ENCODE data around the gene LRP5. TPM values are rescaled to one million over a fixed set of nuclear protein-coding genes. Genes with fewer than 3 reads are reported as not detected.

Gene LRP5
- total and polyA plus RNA-seq, 10 donors, result 3.9 to 21.8 (median 14.1) TPM

DNA sequence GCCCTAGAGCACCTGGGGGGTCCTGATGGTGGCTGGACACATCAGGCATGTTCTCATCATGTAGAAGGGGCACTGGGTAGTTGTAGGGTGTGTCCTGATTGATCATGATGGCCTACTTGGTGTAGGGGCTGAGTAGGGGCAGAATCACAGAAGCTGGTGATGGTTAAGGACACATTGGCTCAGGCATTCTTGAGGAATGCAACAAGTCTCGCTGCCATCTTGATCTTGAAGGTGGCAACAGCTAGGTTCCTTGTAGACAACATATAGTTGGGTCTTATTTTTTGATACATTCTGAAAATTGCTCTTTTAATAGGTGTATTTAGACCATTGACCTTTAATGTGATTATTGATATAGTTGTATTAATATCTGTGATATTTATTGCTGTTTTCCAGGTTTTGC lies 176.2 kb downstream of the LRP5 start:
- Histone ChIP-seq H3K27me3 (replicated peaks in 1 of 7) (no peaks in the 10 kb centered on the region), H3K36me3 (peaks cover 0 to 6% (median 0%) of the 10 kb centered on the region in 6 donors), H3K4me3 (no peak overlapping the region), H3K9me3 (peaks cover 0 to 5% (median 0%) of the 10 kb centered on the region in 8 donors), H3K4me1 (peaks cover 11 to 95% (median 59%) of the 10 kb centered on the region in 6 donors), H3K27ac (no peak overlapping the region)
- intact Hi-C loops (cut with DNase I; ENCODE audit: low total_unique reads), result no loop called here
- DNase-seq, result no peak
- TF ChIP-seq, protein P1, sequence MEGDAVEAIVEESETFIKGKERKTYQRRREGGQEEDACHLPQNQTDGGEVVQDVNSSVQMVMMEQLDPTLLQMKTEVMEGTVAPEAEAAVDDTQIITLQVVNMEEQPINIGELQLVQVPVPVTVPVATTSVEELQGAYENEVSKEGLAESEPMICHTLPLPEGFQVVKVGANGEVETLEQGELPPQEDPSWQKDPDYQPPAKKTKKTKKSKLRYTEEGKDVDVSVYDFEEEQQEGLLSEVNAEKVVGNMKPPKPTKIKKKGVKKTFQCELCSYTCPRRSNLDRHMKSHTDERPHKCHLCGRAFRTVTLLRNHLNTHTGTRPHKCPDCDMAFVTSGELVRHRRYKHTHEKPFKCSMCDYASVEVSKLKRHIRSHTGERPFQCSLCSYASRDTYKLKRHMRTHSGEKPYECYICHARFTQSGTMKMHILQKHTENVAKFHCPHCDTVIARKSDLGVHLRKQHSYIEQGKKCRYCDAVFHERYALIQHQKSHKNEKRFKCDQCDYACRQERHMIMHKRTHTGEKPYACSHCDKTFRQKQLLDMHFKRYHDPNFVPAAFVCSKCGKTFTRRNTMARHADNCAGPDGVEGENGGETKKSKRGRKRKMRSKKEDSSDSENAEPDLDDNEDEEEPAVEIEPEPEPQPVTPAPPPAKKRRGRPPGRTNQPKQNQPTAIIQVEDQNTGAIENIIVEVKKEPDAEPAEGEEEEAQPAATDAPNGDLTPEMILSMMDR (IDR thresholded peaks at IDR 0.05 in 8 of 11, conservative IDR thresholded peaks at IDR 0.05 in 3 of 11), result no peak
- TF ChIP-seq POLR2AphosphoS5 (IDR thresholded peaks at IDR 0.05) (no peak), POLR2A (IDR thresholded peaks at IDR 0.05) (no peak)
- WGBS, 5 donors, result 86 to 100% (median 97%) methylated on average over 1 of the region's 1 CpG

DNA sequence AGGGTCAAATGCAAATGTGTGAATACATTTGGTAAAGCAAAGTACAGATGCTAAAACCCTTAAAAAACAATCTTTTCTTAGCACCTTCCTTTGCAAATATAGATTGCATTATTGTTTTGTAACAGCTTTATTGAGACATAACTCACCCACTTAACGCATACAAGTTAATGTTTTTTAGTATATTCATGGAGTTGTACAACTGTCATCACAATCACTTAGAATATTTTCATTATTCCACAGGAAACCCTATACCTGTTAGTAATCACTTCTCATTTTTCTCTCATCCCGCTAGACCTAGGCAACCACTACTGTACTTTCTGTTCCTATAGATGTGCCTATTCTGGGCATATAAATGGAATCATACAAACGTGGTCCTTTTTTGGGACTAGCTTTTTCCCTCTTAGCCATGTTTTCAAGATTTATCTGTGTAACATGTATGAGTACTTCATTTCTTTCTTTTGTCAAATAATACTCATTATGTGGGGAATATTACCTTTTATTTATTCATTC lies 182.9 kb downstream of the LRP5 start:
- Histone ChIP-seq H3K27me3 (replicated peaks in 1 of 7) (no peaks in the 10 kb centered on the region), H3K4me3 (no peak overlapping the region), H3K36me3 (peaks cover 0 to 6% (median 0%) of the 10 kb centered on the region in 6 donors), H3K4me1 (peaks cover 41 to 97% (median 74%) of the 10 kb centered on the region in 6 donors), H3K9me3 (no peaks in the 10 kb centered on the region), H3K27ac (peak overlapping the region in 1 of 8 donors; percentile 2)
- 37 to 52% (median 49%) methylated on average over 3 of the region's 3 CpGs for WGBS, 5 donors
- intact Hi-C loops (cut with DNase I; ENCODE audit: low total_unique reads), result no loop called here
- DNase-seq, result no peak
- TF ChIP-seq POLR2A (IDR thresholded peaks at IDR 0.05) (no peak), POLR2AphosphoS5 (IDR thresholded peaks at IDR 0.05) (no peak)
- TF ChIP-seq, protein P1 (IDR thresholded peaks at IDR 0.05 in 8 of 11, conservative IDR thresholded peaks at IDR 0.05 in 3 of 11), result no peak

DNA sequence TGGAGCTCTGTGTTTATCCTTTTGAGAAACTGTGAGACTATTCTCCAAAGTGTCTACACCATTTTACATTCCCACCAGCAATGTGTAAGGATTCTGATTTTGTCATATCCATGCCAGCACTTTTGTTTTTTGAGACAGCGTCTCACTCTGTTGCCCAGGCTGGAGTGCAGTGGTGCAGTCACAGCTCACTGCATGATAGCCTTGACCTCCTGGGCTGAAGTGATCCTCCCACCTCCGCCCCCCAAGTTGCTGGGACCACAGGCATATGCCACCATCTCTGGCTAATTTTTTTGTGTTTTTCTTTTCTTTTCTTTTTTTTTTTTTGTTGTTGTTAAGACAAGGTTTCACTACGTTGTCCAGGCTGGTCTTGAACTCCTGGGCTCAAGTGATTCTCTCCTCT lies 183.5 kb downstream of the LRP5 start:
- peak overlapping the region in 1 of 8 donors; percentile 2 for H3K27ac ChIP-seq
- H3K36me3 ChIP-seq, result peaks cover 0 to 6% (median 0%) of the 10 kb centered on the region in 6 donors
- no peaks in the 10 kb centered on the region for H3K9me3 ChIP-seq
- 75 to 88% (median 86%) methylated on average over 3 of the region's 3 CpGs for WGBS, 5 donors
- intact Hi-C loops (cut with DNase I; ENCODE audit: low total_unique reads), result no loop called here
- H3K4me3 ChIP-seq, result no peak overlapping the region
- DNase-seq, result no peak
- no peak for TF ChIP-seq POLR2A (IDR thresholded peaks at IDR 0.05)
- TF ChIP-seq POLR2AphosphoS5 (IDR thresholded peaks at IDR 0.05), result no peak
- TF ChIP-seq, protein P1 (IDR thresholded peaks at IDR 0.05 in 8 of 11, conservative IDR thresholded peaks at IDR 0.05 in 3 of 11), result no peak
- H3K4me1 ChIP-seq, result peaks cover 42 to 97% (median 74%) of the 10 kb centered on the region in 6 donors
- H3K27me3 ChIP-seq (replicated peaks in 1 of 7), result no peaks in the 10 kb centered on the region

DNA sequence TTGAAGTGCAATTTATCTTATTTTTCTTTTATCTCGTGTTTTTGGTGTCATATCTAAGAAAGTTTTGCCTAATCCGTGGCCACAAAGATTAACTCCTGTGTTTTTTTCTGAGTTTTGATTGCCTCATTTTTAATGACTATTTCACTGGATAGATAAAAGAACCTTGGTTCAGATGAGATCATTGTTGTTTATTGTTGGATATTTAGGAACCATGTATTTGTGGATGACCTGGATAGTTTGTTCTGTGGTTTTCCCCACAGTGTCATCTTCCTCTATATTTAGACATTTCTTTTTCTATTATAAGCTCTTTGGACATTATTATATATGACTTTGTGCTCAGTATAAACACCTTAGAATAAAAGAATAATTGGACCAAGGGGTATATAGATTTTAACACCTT lies 185.4 kb downstream of the LRP5 start:
- TF ChIP-seq POLR2A (IDR thresholded peaks at IDR 0.05) (no peak), POLR2AphosphoS5 (IDR thresholded peaks at IDR 0.05) (no peak)
- TF ChIP-seq, protein P1 (IDR thresholded peaks at IDR 0.05 in 8 of 11, conservative IDR thresholded peaks at IDR 0.05 in 3 of 11), result no peak
- H3K4me3 ChIP-seq, result no peak overlapping the region
- H3K36me3 ChIP-seq, result no peaks in the 10 kb centered on the region
- DNase-seq, result no peak
- no peaks in the 10 kb centered on the region for H3K9me3 ChIP-seq
- H3K4me1 ChIP-seq, result peaks cover 51 to 98% (median 80%) of the 10 kb centered on the region in 6 donors
- no peak overlapping the region for H3K27ac ChIP-seq
- 68 to 86% (median 75%) methylated on average over 2 of the region's 2 CpGs for WGBS, 5 donors
- intact Hi-C loops (cut with DNase I; ENCODE audit: low total_unique reads), result no loop called here
- H3K27me3 ChIP-seq (replicated peaks in 1 of 7), result no peaks in the 10 kb centered on the region
